ENCODE measurements around the gene FMNL2. TPM values are rescaled to one million over a fixed set of nuclear protein-coding genes. Genes with fewer than 3 reads are reported as not detected.

Gene FMNL2
- total RNA-seq, 1 experiment from 2014 or later = 43.1 TPM

GRCh38 chr2:152436148-152436547 is 101.2 kb downstream of the FMNL2 start:
- no TSS peak for BruUV-seq (replicated peaks)
- DNase-seq (ENCODE audit: low spot score) = no peak
- Histone ChIP-seq H3K27ac (ENCODE audit: low read depth, low read length, poor library complexity, severe bottlenecking) (peak overlapping the region; percentile 5), H3K9me3 (ENCODE audit: low read depth, low read length, poor library complexity, severe bottlenecking) (no peaks in the 10 kb centered on the region), H3K4me3 (ENCODE audit: low read depth, low read length, poor library complexity, severe bottlenecking) (no peak overlapping the region), H3K4me1 (ENCODE audit: insufficient read depth, low read length, poor library complexity, severe bottlenecking) (peaks cover 89% of the 10 kb centered on the region), H3K36me3 (ENCODE audit: insufficient read depth, low read length, poor library complexity, severe bottlenecking) (no peaks in the 10 kb centered on the region), H3K27me3 (replicated peaks; ENCODE audit: insufficient read depth, low read depth, low read length, poor library complexity) (no peaks in the 10 kb centered on the region)
- intact Hi-C loops (cut with micrococcal nuclease; ENCODE audit: unreplicated experiment) = no loop called here
- TF ChIP-seq, protein P1, sequence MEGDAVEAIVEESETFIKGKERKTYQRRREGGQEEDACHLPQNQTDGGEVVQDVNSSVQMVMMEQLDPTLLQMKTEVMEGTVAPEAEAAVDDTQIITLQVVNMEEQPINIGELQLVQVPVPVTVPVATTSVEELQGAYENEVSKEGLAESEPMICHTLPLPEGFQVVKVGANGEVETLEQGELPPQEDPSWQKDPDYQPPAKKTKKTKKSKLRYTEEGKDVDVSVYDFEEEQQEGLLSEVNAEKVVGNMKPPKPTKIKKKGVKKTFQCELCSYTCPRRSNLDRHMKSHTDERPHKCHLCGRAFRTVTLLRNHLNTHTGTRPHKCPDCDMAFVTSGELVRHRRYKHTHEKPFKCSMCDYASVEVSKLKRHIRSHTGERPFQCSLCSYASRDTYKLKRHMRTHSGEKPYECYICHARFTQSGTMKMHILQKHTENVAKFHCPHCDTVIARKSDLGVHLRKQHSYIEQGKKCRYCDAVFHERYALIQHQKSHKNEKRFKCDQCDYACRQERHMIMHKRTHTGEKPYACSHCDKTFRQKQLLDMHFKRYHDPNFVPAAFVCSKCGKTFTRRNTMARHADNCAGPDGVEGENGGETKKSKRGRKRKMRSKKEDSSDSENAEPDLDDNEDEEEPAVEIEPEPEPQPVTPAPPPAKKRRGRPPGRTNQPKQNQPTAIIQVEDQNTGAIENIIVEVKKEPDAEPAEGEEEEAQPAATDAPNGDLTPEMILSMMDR (conservative IDR thresholded peaks at IDR 0.05; ENCODE audit: low read depth, low read length) = no peak
- no peak for TF ChIP-seq EZH2 (IDR thresholded peaks at IDR 0.05; ENCODE audit: borderline replicate concordance, low read depth, low read length, poor library complexity, severe bottlenecking)
- ChIA-PET POLR2A (ENCODE audit: low non-redundant PET) (no interaction called here), CTCF (no interaction called here)

GRCh38 chr2:152437276-152438108 is 102.5 kb downstream of the FMNL2 start:
- H3K27ac ChIP-seq (ENCODE audit: low read depth, low read length, poor library complexity, severe bottlenecking) = peak overlapping the region; percentile 7
- H3K27me3 ChIP-seq (replicated peaks; ENCODE audit: insufficient read depth, low read depth, low read length, poor library complexity) = no peaks in the 10 kb centered on the region
- TF ChIP-seq EZH2 (IDR thresholded peaks at IDR 0.05; ENCODE audit: borderline replicate concordance, low read depth, low read length, poor library complexity, severe bottlenecking) = no peak
- TF ChIP-seq, protein P1 (conservative IDR thresholded peaks at IDR 0.05; ENCODE audit: low read depth, low read length) = no peak
- no peak overlapping the region for H3K4me3 ChIP-seq (ENCODE audit: low read depth, low read length, poor library complexity, severe bottlenecking)
- POLR2A ChIA-PET (ENCODE audit: low non-redundant PET) = interaction anchor here (0.7 kb wide), 1 partner anchor 63 kb away, joined by 3 read pairs; no protein-coding TSS in a partner anchor
- H3K4me1 ChIP-seq (ENCODE audit: insufficient read depth, low read length, poor library complexity, severe bottlenecking) = peaks cover 78% of the 10 kb centered on the region
- intact Hi-C loops (cut with micrococcal nuclease; ENCODE audit: unreplicated experiment) = no loop called here
- no peaks in the 10 kb centered on the region for H3K36me3 ChIP-seq (ENCODE audit: insufficient read depth, low read length, poor library complexity, severe bottlenecking)
- CTCF ChIA-PET = no interaction called here
- BruUV-seq (replicated peaks) = no TSS peak
- H3K9me3 ChIP-seq (ENCODE audit: low read depth, low read length, poor library complexity, severe bottlenecking) = no peaks in the 10 kb centered on the region
- no peak for DNase-seq (ENCODE audit: low spot score)

GRCh38 chr2:152440049-152440448 is 105.1 kb downstream of the FMNL2 start:
- H3K4me3 ChIP-seq (ENCODE audit: low read depth, low read length, poor library complexity, severe bottlenecking) = no peak overlapping the region
- ChIA-PET POLR2A (ENCODE audit: low non-redundant PET) (no interaction called here), CTCF (no interaction called here)
- intact Hi-C loops (cut with micrococcal nuclease; ENCODE audit: unreplicated experiment) = no loop called here
- no peaks in the 10 kb centered on the region for H3K27me3 ChIP-seq (replicated peaks; ENCODE audit: insufficient read depth, low read depth, low read length, poor library complexity)
- DNase-seq (ENCODE audit: low spot score) = no peak
- no peaks in the 10 kb centered on the region for H3K36me3 ChIP-seq (ENCODE audit: insufficient read depth, low read length, poor library complexity, severe bottlenecking)
- no peaks in the 10 kb centered on the region for H3K9me3 ChIP-seq (ENCODE audit: low read depth, low read length, poor library complexity, severe bottlenecking)
- no peak for TF ChIP-seq EZH2 (IDR thresholded peaks at IDR 0.05; ENCODE audit: borderline replicate concordance, low read depth, low read length, poor library complexity, severe bottlenecking)
- TF ChIP-seq, protein P1 (conservative IDR thresholded peaks at IDR 0.05; ENCODE audit: low read depth, low read length) = no peak
- no TSS peak for BruUV-seq (replicated peaks)
- H3K27ac ChIP-seq (ENCODE audit: low read depth, low read length, poor library complexity, severe bottlenecking) = peak overlapping the region; percentile 22
- peaks cover 66% of the 10 kb centered on the region for H3K4me1 ChIP-seq (ENCODE audit: insufficient read depth, low read length, poor library complexity, severe bottlenecking)

All from A673 (cell line).